ENCODE measurements around the gene KCNG4. TPM values are rescaled to one million over a fixed set of nuclear protein-coding genes. Genes with fewer than 3 reads are reported as not detected.

KCNG4 gene
- total RNA-seq, 2 donors from 2014 or later = not detected

- Histone ChIP-seq H3K4me3 (no peak overlapping the region), H3K4me1 (peaks cover 0 to 39% of the 10 kb centered on the region in 2 donors), H3K9me3 (no peaks in the 10 kb centered on the region), H3K27ac (no peak overlapping the region), H3K27me3 (no peaks in the 10 kb centered on the region), H3K36me3 (no peaks in the 10 kb centered on the region)
- TF ChIP-seq CTCF (IDR thresholded peaks at IDR 0.05) = no peak
- DNase-seq (ENCODE audit: low spot score) = no peak
Observed at GRCh38 chr16:84282533-84282932, 42.7 kb upstream of the KCNG4 start.

GRCh38 chr16:84281074-84281473 lies 41.3 kb upstream of the KCNG4 start:
- peaks cover 0 to 26% of the 10 kb centered on the region in 2 donors for H3K4me1 ChIP-seq
- H3K4me3 ChIP-seq = no peak overlapping the region
- H3K36me3 ChIP-seq = no peaks in the 10 kb centered on the region
- H3K9me3 ChIP-seq = no peaks in the 10 kb centered on the region
- no peak overlapping the region for H3K27ac ChIP-seq
- H3K27me3 ChIP-seq = no peaks in the 10 kb centered on the region
- TF ChIP-seq CTCF (IDR thresholded peaks at IDR 0.05) = no peak
- no peak for DNase-seq (ENCODE audit: low spot score)

- no peaks in the 10 kb centered on the region for H3K27me3 ChIP-seq
- H3K9me3 ChIP-seq = no peaks in the 10 kb centered on the region
- no peak overlapping the region for H3K4me3 ChIP-seq
- no peak for TF ChIP-seq CTCF (IDR thresholded peaks at IDR 0.05)
- DNase-seq (ENCODE audit: low spot score) = no peak
- H3K27ac ChIP-seq = no peak overlapping the region
- peaks cover 0 to 14% of the 10 kb centered on the region in 2 donors for H3K4me1 ChIP-seq
- no peaks in the 10 kb centered on the region for H3K36me3 ChIP-seq
Observed at GRCh38 chr16:84279881-84280280, 40.1 kb upstream of the KCNG4 start.

GRCh38 chr16:84278968-84279367 lies 39.2 kb upstream of the KCNG4 start:
- DNase-seq (ENCODE audit: low spot score) = no peak
- H3K27ac ChIP-seq = no peak overlapping the region
- H3K36me3 ChIP-seq = no peaks in the 10 kb centered on the region
- H3K4me3 ChIP-seq = no peak overlapping the region
- no peaks in the 10 kb centered on the region for H3K9me3 ChIP-seq
- no peak for TF ChIP-seq CTCF (IDR thresholded peaks at IDR 0.05)
- H3K4me1 ChIP-seq = peaks cover 0 to 5% of the 10 kb centered on the region in 2 donors
- no peaks in the 10 kb centered on the region for H3K27me3 ChIP-seq

GRCh38 chr16:84278333-84278732 lies 38.5 kb upstream of the KCNG4 start:
- H3K9me3 ChIP-seq = no peaks in the 10 kb centered on the region
- no peak overlapping the region for H3K4me3 ChIP-seq
- TF ChIP-seq CTCF (IDR thresholded peaks at IDR 0.05) = no peak
- no peaks in the 10 kb centered on the region for H3K4me1 ChIP-seq
- DNase-seq (ENCODE audit: low spot score) = no peak
- no peaks in the 10 kb centered on the region for H3K27me3 ChIP-seq
- H3K27ac ChIP-seq = no peak overlapping the region
- H3K36me3 ChIP-seq = no peaks in the 10 kb centered on the region

GRCh38 chr16:84277244-84277823 lies 37.5 kb upstream of the KCNG4 start:
- H3K4me3 ChIP-seq = no peak overlapping the region
- peak; percentile 76 to 91 for TF ChIP-seq CTCF (IDR thresholded peaks at IDR 0.05)

More at GRCh38 chr16:84277244-84277823, 37.5 kb upstream of the KCNG4 start:
- Histone ChIP-seq H3K36me3 (no peaks in the 10 kb centered on the region), H3K27ac (no peak overlapping the region), H3K4me1 (no peaks in the 10 kb centered on the region), H3K27me3 (no peaks in the 10 kb centered on the region), H3K9me3 (no peaks in the 10 kb centered on the region)
- peak; percentile 63 for DNase-seq (ENCODE audit: low spot score)

Data from right atrium auricular region (tissue), 2 donors.